Brain microvascular endothelial cell (primary cell): Measurements from ENCODE around the gene CENPB.
A peak's percentile ranks its signal among the peaks of the same experiment; 100 is the strongest.

Source experiments
- DNase-seq: peaks from one replicate; pipeline ENCODE4 v3.0.0-alpha.2; 2020
- H3K27ac ChIP-seq: fragments of 250-450 bp; sonication (Bioruptor Pico); 2 replicates; pipeline ENCODE4 v1.5.1; 2020; ENCODE audit warnings: mild to moderate bottlenecking, moderate library complexity
- H3K27me3 ChIP-seq: fragments of 250-450 bp; sonication (Bioruptor Pico); replicated peaks from 2 replicates; pipeline ENCODE4 v1.5.1; 2020; ENCODE audit warnings: mild to moderate bottlenecking
- H3K36me3 ChIP-seq: fragments of 250-450 bp; sonication (Bioruptor Pico); replicated peaks from 2 replicates; pipeline ENCODE4 v1.5.1; 2020; ENCODE audit warnings: mild to moderate bottlenecking
- H3K4me3 ChIP-seq: 2 replicates; pipeline ENCODE4 v1.5.1; 2011; ENCODE audit warnings: low read depth, mild to moderate bottlenecking, control low read depth, low read length, moderate library complexity
- CTCF ChIP-seq: IDR thresholded peaks from 2 replicates; pipeline ENCODE4 v1.5.1; 2011; ENCODE audit warnings: low read depth, mild to moderate bottlenecking, moderate library complexity, low read length, control low read depth, inconsistent platforms; ENCODE audit errors: missing control alignments
- in situ Hi-C: cut with HindIII; loops from 2 replicates; pipeline ENCODE4 v1.10.0; 2017; ENCODE audit warnings: low sequenced_read_pairs, low pct_ligation_motif_present

The CENPB gene

GRCh38 chr20:3753098-3753497 is 33.4 kb downstream of the CENPB start:
- in situ Hi-C loops: no loop called here
- Histone ChIP-seq H3K27me3 (no peaks in the 10 kb centered on the region), H3K27ac (no peak overlapping the region), H3K36me3 (peaks cover 9% of the 10 kb centered on the region), H3K4me3 (no peak overlapping the region)
- peak; percentile 92 for TF ChIP-seq CTCF
- DNase-seq: peak; percentile 68

DNA sequence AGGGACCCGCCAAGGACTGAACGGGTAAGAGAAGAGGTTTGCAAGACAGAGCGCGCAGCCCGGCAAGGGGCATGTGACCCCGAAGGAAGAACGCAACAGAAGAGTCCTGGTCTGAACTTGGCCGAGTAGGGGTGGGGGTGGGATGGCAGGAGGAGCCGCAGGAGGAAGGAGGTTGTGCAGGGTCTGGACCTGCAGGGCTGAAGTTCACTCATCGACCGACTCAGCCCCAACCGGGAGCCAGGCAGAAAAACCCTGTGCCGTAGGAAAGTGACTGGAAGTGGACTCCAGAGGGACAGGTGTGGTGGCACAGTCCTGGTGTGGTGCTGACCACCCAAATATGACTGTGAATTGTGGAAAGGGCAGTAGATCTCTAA is 34.2 kb downstream of the CENPB start:
- Histone ChIP-seq H3K27me3 (no peaks in the 10 kb centered on the region), H3K27ac (no peak overlapping the region), H3K4me3 (peak overlapping the region; percentile 36), H3K36me3 (peaks cover 3% of the 10 kb centered on the region)
- TF ChIP-seq CTCF: no peak
- in situ Hi-C loops: no loop called here
- DNase-seq: no peak

DNA sequence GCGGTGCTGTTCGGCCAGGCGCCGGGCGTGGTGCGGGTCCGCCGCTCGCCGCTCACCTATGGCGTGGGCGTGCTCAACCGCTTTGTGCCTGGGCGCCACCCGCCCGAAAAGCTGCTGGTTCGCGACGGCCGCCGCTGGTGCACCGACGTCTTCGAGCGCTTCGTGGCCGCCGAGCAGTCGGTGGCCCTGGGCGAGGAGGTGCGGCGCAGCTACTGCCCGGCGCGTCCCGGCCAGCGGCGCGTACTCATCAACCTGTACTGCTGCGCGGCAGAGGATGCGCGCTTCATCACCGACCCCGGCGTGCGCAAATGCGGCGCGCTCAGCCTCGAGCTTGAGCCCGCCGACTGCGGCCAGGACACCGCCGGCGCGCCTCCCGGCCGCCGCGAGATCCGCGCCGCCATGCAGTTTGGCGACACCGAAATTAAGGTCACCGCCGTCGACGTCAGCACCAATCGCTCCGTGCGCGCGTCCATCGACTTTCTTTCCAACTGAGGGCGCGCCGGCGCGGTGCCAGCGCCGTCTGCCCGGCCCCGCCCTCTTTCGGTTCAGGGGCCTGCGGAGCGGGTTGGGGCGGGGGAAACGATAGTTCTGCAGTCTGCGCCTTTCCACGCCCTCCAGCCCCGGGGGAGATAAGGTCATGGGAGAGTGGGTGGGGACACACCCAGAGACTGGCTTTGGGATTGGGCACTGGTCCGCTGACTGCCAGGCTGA is 34.7 kb downstream of the CENPB start:
- in situ Hi-C loops: no loop called here
- Histone ChIP-seq H3K27ac (no peak overlapping the region), H3K36me3 (peaks cover 3% of the 10 kb centered on the region), H3K27me3 (no peaks in the 10 kb centered on the region), H3K4me3 (peak overlapping the region; percentile 36)
- no peak for TF ChIP-seq CTCF
- no peak for DNase-seq

- no peaks in the 10 kb centered on the region for H3K27me3 ChIP-seq
- in situ Hi-C loops: no loop called here
- no peak overlapping the region for H3K4me3 ChIP-seq
- no peak overlapping the region for H3K27ac ChIP-seq
- DNase-seq: no peak
- peaks cover 3% of the 10 kb centered on the region for H3K36me3 ChIP-seq
- peak; percentile 38 for TF ChIP-seq CTCF
Observed at GRCh38 chr20:3751305-3751674, 35.2 kb downstream of the CENPB start.

DNA sequence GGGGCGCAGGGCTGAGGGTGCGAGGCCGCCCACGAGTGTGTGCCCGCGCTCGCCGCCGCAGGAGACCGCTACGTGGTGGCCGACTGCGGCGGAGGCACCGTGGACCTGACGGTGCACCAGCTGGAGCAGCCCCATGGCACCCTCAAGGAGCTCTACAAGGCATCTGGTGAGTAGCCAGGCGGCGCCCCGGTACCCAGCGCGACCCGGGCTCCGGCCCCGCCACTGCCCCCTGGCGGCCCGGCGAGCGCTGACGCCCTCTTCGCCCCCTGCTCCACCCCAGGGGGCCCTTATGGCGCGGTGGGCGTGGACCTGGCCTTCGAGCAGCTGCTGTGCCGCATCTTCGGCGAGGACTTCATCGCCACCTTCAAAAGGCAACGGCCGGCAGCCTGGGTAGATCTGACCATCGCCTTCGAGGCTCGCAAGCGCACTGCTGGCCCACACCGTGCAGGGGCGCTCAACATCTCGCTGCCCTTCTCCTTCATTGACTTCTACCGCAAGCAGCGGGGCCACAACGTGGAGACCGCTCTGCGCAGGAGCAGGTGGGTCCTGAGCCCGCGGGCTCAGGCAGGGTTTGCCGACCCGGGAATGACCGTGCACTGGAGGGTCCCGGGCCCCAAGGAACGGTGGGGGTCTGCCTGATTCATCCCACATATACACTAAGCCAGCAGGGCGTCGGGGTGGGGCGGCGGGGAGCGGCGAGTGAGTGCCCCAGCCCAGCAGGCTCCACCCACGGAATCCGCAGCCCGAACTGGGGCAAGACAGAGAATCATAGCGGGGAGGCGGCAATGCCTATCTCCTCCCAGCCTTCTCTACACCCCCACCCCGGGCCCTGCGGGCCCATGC is 36.6 kb downstream of the CENPB start:
- DNase-seq: no peak
- peak overlapping the region; percentile 20 for H3K4me3 ChIP-seq
- peak; percentile 64 for TF ChIP-seq CTCF
- H3K27ac ChIP-seq: no peak overlapping the region
- H3K36me3 ChIP-seq: no peaks in the 10 kb centered on the region
- H3K27me3 ChIP-seq: no peaks in the 10 kb centered on the region
- in situ Hi-C loops: no loop called here
